Measurements from ENCODE around the gene TOX3. TPM values are rescaled to one million over a fixed set of nuclear protein-coding genes. Genes with fewer than 3 reads are reported as not detected.

Gene TOX3
- total and polyA plus RNA-seq, 10 of the 15 experiments (the other 5 are each of a cell fraction or from before 2014, with no cell fraction given), result not detected

DNA sequence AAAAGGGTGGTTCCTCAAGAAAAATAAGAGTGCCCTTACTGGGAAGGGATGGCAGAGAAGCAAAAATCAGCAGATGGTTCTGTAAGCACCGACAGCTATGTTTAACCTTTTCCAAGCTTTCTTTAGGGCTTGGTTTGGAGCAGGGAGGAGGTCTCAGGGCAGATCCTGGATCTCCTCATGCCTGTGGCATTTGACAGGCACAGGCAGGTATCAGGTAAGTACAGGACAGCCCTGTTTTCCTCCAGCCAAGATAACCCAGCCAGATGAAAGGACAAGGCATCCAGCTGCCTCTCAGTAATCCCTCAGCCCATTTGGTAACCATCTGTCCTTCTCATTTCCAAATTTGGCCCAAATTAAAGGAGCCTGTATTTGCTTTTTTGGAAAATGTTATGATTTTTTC is 141.5 kb downstream of the TOX3 start:
- Histone ChIP-seq H3K4me3 (no peak overlapping the region), H3K79me2 (ENCODE audit: control insufficient read depth, insufficient read depth, low read length) (no peaks in the 10 kb centered on the region), H3K36me3 (ENCODE audit: control insufficient read depth in 2 of 2, insufficient read depth in 2 of 2, low read length in 1 of 2) (no peaks in the 10 kb centered on the region), H4K20me1 (ENCODE audit: control insufficient read depth, insufficient read depth) (no peaks in the 10 kb centered on the region), H3K27me3 (replicated peaks in 1 of 2; ENCODE audit: control insufficient read depth in 2 of 2, insufficient read depth in 2 of 2, low read length in 1 of 2) (no peaks in the 10 kb centered on the region), H3K4me1 (ENCODE audit: control insufficient read depth, insufficient read depth, low read length) (no peaks in the 10 kb centered on the region), H3K4me2 (ENCODE audit: control insufficient read depth, insufficient read depth) (no peak overlapping the region), H3K27ac (ENCODE audit: control insufficient read depth, insufficient read depth) (no peak overlapping the region), H3K9ac (ENCODE audit: control insufficient read depth, insufficient read depth, low read length) (no peak overlapping the region), H3K9me3 (replicated peaks; ENCODE audit: control insufficient read depth, insufficient read depth, low read length) (no peaks in the 10 kb centered on the region), H2AFZ (ENCODE audit: control insufficient read depth, low read depth, low read length) (no peak overlapping the region)
- in situ Hi-C loops (cut with MboI), result no loop called here
- ChIA-PET SMC1A (ENCODE audit: uncharacterized antibody, unreplicated experiment) (no interaction called here), POLR2A (no interaction called here), CTCF (no interaction called here), RAD21 (ENCODE audit: unreplicated experiment) (no interaction called here)
- TF ChIP-seq ZSCAN29 (IDR thresholded peaks at IDR 0.05) (no peak), RCOR1 (conservative IDR thresholded peaks at IDR 0.05; ENCODE audit: low read depth, low read length) (no peak), MYC (IDR thresholded peaks at IDR 0.05; ENCODE audit: insufficient read depth, insufficient read length, insufficient replicate concordance, low read length, severe bottlenecking) (no peak), MTA2 (IDR thresholded peaks at IDR 0.05; ENCODE audit: low read depth) (no peak), CBX5 (IDR thresholded peaks at IDR 0.05; ENCODE audit: low read depth) (no peak), HDAC2 (IDR thresholded peaks at IDR 0.05) (no peak), EGR1 (IDR thresholded peaks at IDR 0.05; ENCODE audit: borderline replicate concordance in 1 of 2, low read depth in 2 of 2, low read length in 2 of 2) (no peak), SMAD5 (IDR thresholded peaks at IDR 0.05; ENCODE audit: low read depth) (no peak), PML (IDR thresholded peaks at IDR 0.05; ENCODE audit: low read length) (no peak), GABPA (IDR thresholded peaks at IDR 0.05; ENCODE audit: low read depth) (no peak)
- TF ChIP-seq, protein P1, sequence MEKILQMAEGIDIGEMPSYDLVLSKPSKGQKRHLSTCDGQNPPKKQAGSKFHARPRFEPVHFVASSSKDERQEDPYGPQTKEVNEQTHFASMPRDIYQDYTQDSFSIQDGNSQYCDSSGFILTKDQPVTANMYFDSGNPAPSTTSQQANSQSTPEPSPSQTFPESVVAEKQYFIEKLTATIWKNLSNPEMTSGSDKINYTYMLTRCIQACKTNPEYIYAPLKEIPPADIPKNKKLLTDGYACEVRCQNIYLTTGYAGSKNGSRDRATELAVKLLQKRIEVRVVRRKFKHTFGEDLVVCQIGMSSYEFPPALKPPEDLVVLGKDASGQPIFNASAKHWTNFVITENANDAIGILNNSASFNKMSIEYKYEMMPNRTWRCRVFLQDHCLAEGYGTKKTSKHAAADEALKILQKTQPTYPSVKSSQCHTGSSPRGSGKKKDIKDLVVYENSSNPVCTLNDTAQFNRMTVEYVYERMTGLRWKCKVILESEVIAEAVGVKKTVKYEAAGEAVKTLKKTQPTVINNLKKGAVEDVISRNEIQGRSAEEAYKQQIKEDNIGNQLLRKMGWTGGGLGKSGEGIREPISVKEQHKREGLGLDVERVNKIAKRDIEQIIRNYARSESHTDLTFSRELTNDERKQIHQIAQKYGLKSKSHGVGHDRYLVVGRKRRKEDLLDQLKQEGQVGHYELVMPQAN (conservative IDR thresholded peaks at IDR 0.05), result no peak
- no TSS peak for BruUV-seq (replicated peaks)
- 0% methylated on average over 1 of the region's 1 CpG for WGBS (ENCODE audit: insufficient coverage, insufficient replicate concordance, low lambda C conversion rate, missing lambda C conversion rate)
- intact Hi-C loops (cut with micrococcal nuclease; ENCODE audit: unreplicated experiment), result no loop called here
- ATAC-seq (no peak), FAIRE-seq (no peak), DNase-seq (ENCODE audit: low read depth, low spot score) (no peak)
